AG04449 (cell line): ENCODE data around the gene IGF2R.
A peak's percentile ranks its signal among the peaks of the same experiment; 100 is the strongest.

ENCODE experiments used
- CTCF ChIA-PET: fragments of 350-600 bp; formaldehyde crosslinking; extraction: SDS; loops from one replicate; lab custom pipeline; 2021; ENCODE audit warnings: antibody characterized with exemption; lab: Yijun Ruan, JAX
- POLR2A ChIA-PET: fragments of 400-600, 350-600 bp; formaldehyde crosslinking; extraction: SDS; loops from one replicate; lab custom pipeline; 2020; ENCODE audit warnings: antibody characterized with exemption, inconsistent platforms; lab: Yijun Ruan, JAX
- DNase-seq: peaks from one replicate; pipeline ENCODE4 v3.0.0-alpha.2; 2010; ENCODE audit warnings: low read depth, low spot score
- H3K4me3 ChIP-seq: 2 replicates; pipeline ENCODE4 v1.5.1; 2011; ENCODE audit warnings: low read depth, mild to moderate bottlenecking, control low read depth, low read length
- CTCF ChIP-seq: IDR thresholded peaks from one replicate; pipeline ENCODE4 v1.5.1; 2011; ENCODE audit warnings: mild to moderate bottlenecking, moderate library complexity, low read length, control low read depth, inconsistent platforms; ENCODE audit not compliant: insufficient read depth; ENCODE audit errors: missing control alignments

Gene IGF2R

GRCh38 chr6:160015778-160016684 lies 47.1 kb downstream of the IGF2R start:
- TF ChIP-seq CTCF, result no peak
- ChIA-PET CTCF (interaction anchor here (1.2 kb wide), 1 partner anchor 11 kb away, joined by 3 read pairs; no protein-coding TSS in a partner anchor), POLR2A (no interaction called here)
- no peak for DNase-seq
- H3K4me3 ChIP-seq, result no peak overlapping the region

- no peak for DNase-seq
- CTCF ChIA-PET, result interaction anchor here (0.6 kb wide), 1 partner anchor 10 kb away, joined by 4 read pairs; no protein-coding TSS in a partner anchor
- POLR2A ChIA-PET, result interaction anchor here (0.6 kb wide), 1 partner anchor 145 kb away, joined by 3 read pairs; no protein-coding TSS in a partner anchor
- no peak for TF ChIP-seq CTCF
- no peak overlapping the region for H3K4me3 ChIP-seq
Observed at GRCh38 chr6:160022101-160022500, 53.2 kb downstream of the IGF2R start.

GRCh38 chr6:160022793-160023192 lies 53.9 kb downstream of the IGF2R start:
- no peak for DNase-seq
- CTCF ChIA-PET, result interaction anchor here (1.1 kb wide), 1 partner anchor 13 kb away, joined by 3 read pairs; no protein-coding TSS in a partner anchor
- no peak for TF ChIP-seq CTCF
- no peak overlapping the region for H3K4me3 ChIP-seq
- POLR2A ChIA-PET, result no interaction called here

GRCh38 chr6:160024152-160024551 lies 55.3 kb downstream of the IGF2R start:
- H3K4me3 ChIP-seq, result no peak overlapping the region
- POLR2A ChIA-PET, result no interaction called here
- no peak for TF ChIP-seq CTCF
- DNase-seq, result no peak
- CTCF ChIA-PET, result interaction anchor here (1.1 kb wide), 1 partner anchor 14 kb away, joined by 3 read pairs; no protein-coding TSS in a partner anchor

GRCh38 chr6:160027076-160027475 lies 58.2 kb downstream of the IGF2R start:
- ChIA-PET POLR2A (no interaction called here), CTCF (interaction anchor here (1.0 kb wide), 1 partner anchor 11 kb away, joined by 3 read pairs; no protein-coding TSS in a partner anchor)
- H3K4me3 ChIP-seq, result no peak overlapping the region
- no peak for TF ChIP-seq CTCF
- DNase-seq, result no peak

- peak; percentile 21 for DNase-seq
- no peak overlapping the region for H3K4me3 ChIP-seq
- CTCF ChIA-PET, result interaction anchor here (1.0 kb wide), 1 partner anchor 12 kb away, joined by 3 read pairs; no protein-coding TSS in a partner anchor
- POLR2A ChIA-PET, result interaction anchor here (1.0 kb wide), 1 partner anchor 128 kb away, joined by 3 read pairs; no protein-coding TSS in a partner anchor
- TF ChIP-seq CTCF, result no peak
Observed at GRCh38 chr6:160027931-160028330, 59.0 kb downstream of the IGF2R start.
